HT-29 (cell line): ENCODE measurements around the gene SYNGR1. TPM values are rescaled to one million over a fixed set of nuclear protein-coding genes. Genes with fewer than 3 reads are reported as not detected.
A peak's percentile ranks its signal among the peaks of the same experiment; 100 is the strongest.

Source experiments
- DNase-seq: peaks from one replicate; pipeline ENCODE4 v3.0.0-alpha.2; 2015; ENCODE audit warnings: low spot score
- small RNA-seq: library from RNA; depleted of rRNA; stranded (forward); fragments of <200 nt; gene quantifications from one replicate; pipeline ENCODE3, GENCODE V24; 2014
- total RNA-seq: library from RNA; depleted of rRNA; stranded (reverse); fragments of >200 nt; shearing (Covaris generic); gene quantifications from 2 replicates; pipeline ENCODE4 v1.2.3, GENCODE V29; 2014; rRNA removed

Gene SYNGR1
- total RNA-seq, 1 experiment from 2014 or later, result not detected

- DNase-seq, result no peak
Observed at GRCh38 chr22:39429186-39429585, 79.4 kb downstream of the SYNGR1 start.

GRCh38 chr22:39429916-39430575, 80.3 kb downstream of the SYNGR1 start:
- DNase-seq, result no peak

- DNase-seq, result no peak
Observed at GRCh38 chr22:39430576-39431150, 80.9 kb downstream of the SYNGR1 start.

- no peak for DNase-seq
Observed at GRCh38 chr22:39431216-39431801, 81.5 kb downstream of the SYNGR1 start.

GRCh38 chr22:39431821-39432251, 82.0 kb downstream of the SYNGR1 start:
- DNase-seq, result no peak

- DNase-seq, result no peak
Observed at GRCh38 chr22:39432361-39432811, 82.6 kb downstream of the SYNGR1 start.

- DNase-seq, result no peak
Observed at GRCh38 chr22:39433476-39434242, 83.9 kb downstream of the SYNGR1 start.

- no peak for DNase-seq
Observed at GRCh38 chr22:39434243-39434653, 84.5 kb downstream of the SYNGR1 start.

GRCh38 chr22:39434721-39435120, 84.9 kb downstream of the SYNGR1 start:
- DNase-seq, result no peak

Small RNA genes within 50 kb of the gene (small RNA-seq; reads per million reads assigned to genes)
- gene SNORD43, result not detected
- gene SNORD83A, result 2,332 reads per million, percentile 99 among the genes with 10 or more reads in this experiment
- gene SNORD83B, result not detected

Other genes with a start within 250 kb of the SYNGR1 start
- gene CBX7, start 197.3 kb upstream of the SYNGR1 start, total RNA-seq, result 7.3 and 8.6 TPM in 2 replicates
- 12.4 and 16.6 TPM in 2 replicates for gene PDGFB, start 105.0 kb upstream of the SYNGR1 start, total RNA-seq
- 2,060 and 2,152 TPM in 2 replicates for gene RPL3, start 30.4 kb upstream of the SYNGR1 start, total RNA-seq
- 14.0 and 16.7 TPM in 2 replicates for gene TAB1, start 49.8 kb downstream of the SYNGR1 start, total RNA-seq
- 1.0 and 1.6 TPM in 2 replicates for gene MGAT3, start 107.0 kb downstream of the SYNGR1 start, total RNA-seq
- gene MIEF1, start 152.3 kb downstream of the SYNGR1 start, total RNA-seq, result 16.9 and 19.0 TPM in 2 replicates
- gene ATF4, start 170.6 kb downstream of the SYNGR1 start, total RNA-seq, result 314 and 320 TPM in 2 replicates
- 250 and 300 TPM in 2 replicates for gene RPS19BP1, start 182.8 kb downstream of the SYNGR1 start, total RNA-seq
- gene CACNA1I, start 220.8 kb downstream of the SYNGR1 start, total RNA-seq, result 0.03 TPM in 1 of 2 replicates, not detected in the other